CD4-positive, alpha-beta T cell treated with Interleukin-15 for 1 hour (primary cell): ENCODE measurements around the gene MYO5C.
"Not testable (repeated sequence)": the region's sequence is repeated elsewhere in the genome, so short reads cannot be mapped to it uniquely, and the experiment has no call there.

Source experiments
- DNase-seq: peaks from one replicate; pipeline ENCODE4 v3.0.0-alpha.2; 2020

Gene MYO5C

GRCh38 chr15:52307847-52308246 lies 12.2 kb upstream of the MYO5C start:
- DNase-seq, result no peak

GRCh38 chr15:52306270-52306669 lies 10.7 kb upstream of the MYO5C start:
- no peak for DNase-seq

- DNase-seq, result no peak
These were observed 7.6 kb upstream of the MYO5C start for GRCh38 chr15:52303093-52303772.

- no peak for DNase-seq
These were observed 5.8 kb upstream of the MYO5C start for GRCh38 chr15:52301265-52301847.

GRCh38 chr15:52294881-52295420 lies 653 bp downstream of the MYO5C start:
- no peak for DNase-seq

- DNase-seq, result no peak
These were observed 2.7 kb downstream of the MYO5C start for GRCh38 chr15:52292780-52293392.

- no peak for DNase-seq
These were observed 4.4 kb downstream of the MYO5C start for GRCh38 chr15:52291204-52291603.

- no peak for DNase-seq
These were observed 4.8 kb downstream of the MYO5C start for GRCh38 chr15:52290800-52291199.

GRCh38 chr15:52290329-52290728 lies 5.3 kb downstream of the MYO5C start:
- no peak for DNase-seq

GRCh38 chr15:52289629-52290081 lies 5.9 kb downstream of the MYO5C start:
- DNase-seq, result no peak

GRCh38 chr15:52288986-52289385 lies 6.6 kb downstream of the MYO5C start:
- DNase-seq, result no peak

GRCh38 chr15:52288051-52288942 lies 7.3 kb downstream of the MYO5C start:
- DNase-seq, result no peak

GRCh38 chr15:52287114-52287513 lies 8.5 kb downstream of the MYO5C start:
- DNase-seq, result no peak

GRCh38 chr15:52285941-52286340 lies 9.7 kb downstream of the MYO5C start:
- not testable (repeated sequence) for DNase-seq

- no peak for DNase-seq
These were observed 11.4 kb downstream of the MYO5C start for GRCh38 chr15:52284164-52284563.

GRCh38 chr15:52283281-52283680 lies 12.3 kb downstream of the MYO5C start:
- DNase-seq, result no peak

- no peak for DNase-seq
These were observed 13.2 kb downstream of the MYO5C start for GRCh38 chr15:52282418-52282817.

GRCh38 chr15:52281085-52282035 lies 14.2 kb downstream of the MYO5C start:
- no peak for DNase-seq

GRCh38 chr15:52280326-52281084 lies 15.1 kb downstream of the MYO5C start:
- no peak for DNase-seq

GRCh38 chr15:52278636-52279367 lies 16.8 kb downstream of the MYO5C start:
- no peak for DNase-seq
